Trophoblast cell (in vitro differentiated cells and primary cell): Measurements from ENCODE around the gene TMPRSS3.

Experiments
- DNase-seq, 2 donors: peaks; one replicate each; pipeline ENCODE4 v3.0.0-alpha.2; 2016
- H2AFZ ChIP-seq: 2 replicates; pipeline ENCODE4 v1.6.1; 2013; ENCODE audit warnings: low read length, moderate library complexity, mild to moderate bottlenecking; ENCODE audit not compliant: insufficient read depth, poor library complexity
- H2AK5ac ChIP-seq: 2 replicates; pipeline ENCODE4 v1.6.1; 2013; ENCODE audit warnings: mild to moderate bottlenecking, low read length
- H2BK120ac ChIP-seq: 2 replicates; pipeline ENCODE4 v1.6.1; 2013; ENCODE audit warnings: low read length, mild to moderate bottlenecking, moderate library complexity; ENCODE audit not compliant: insufficient read depth, poor library complexity
- H2BK12ac ChIP-seq: 2 replicates; pipeline ENCODE4 v1.6.1; 2013; ENCODE audit warnings: mild to moderate bottlenecking, low read length, moderate library complexity
- H2BK5ac ChIP-seq: 2 replicates; pipeline ENCODE4 v1.6.1; 2013; ENCODE audit warnings: low read length, low read depth, moderate library complexity, mild to moderate bottlenecking; ENCODE audit not compliant: poor library complexity
- H3K14ac ChIP-seq: 2 replicates; pipeline ENCODE4 v1.6.1; 2013; ENCODE audit warnings: mild to moderate bottlenecking, low read length
- H3K18ac ChIP-seq: 2 replicates; pipeline ENCODE4 v1.6.1; 2013; ENCODE audit warnings: mild to moderate bottlenecking, low read length
- H3K23ac ChIP-seq: 2 replicates; pipeline ENCODE4 v1.6.1; 2013; ENCODE audit warnings: low read length
- H3K27ac ChIP-seq: 2 replicates; pipeline ENCODE4 v1.5.1; 2013; ENCODE audit warnings: low read depth, mild to moderate bottlenecking, inconsistent platforms, low read length, moderate library complexity
- H3K27me3 ChIP-seq: 2 replicates; pipeline ENCODE4 v1.6.1; 2013; ENCODE audit warnings: inconsistent platforms, mild to moderate bottlenecking, low read length, moderate library complexity; ENCODE audit not compliant: insufficient read depth
- H3K36me3 ChIP-seq, 2 experiments: 1 replicate in 1 of 2; 2 replicates in 1 of 2; pipeline ENCODE4 v1.6.1; 2013; ENCODE audit warnings: low read length in 2 of 2, mild to moderate bottlenecking in 2 of 2, moderate library complexity in 1 of 2; ENCODE audit not compliant: insufficient read depth in 2 of 2, control insufficient read depth in 1 of 2
- H3K4ac ChIP-seq: 2 replicates; pipeline ENCODE4 v1.6.1; 2013; ENCODE audit warnings: low read depth, mild to moderate bottlenecking, low read length, moderate library complexity
- H3K4me1 ChIP-seq, 2 experiments: 1 replicate in 1 of 2; 2 replicates in 1 of 2; pipeline ENCODE4 v1.6.1; 2013; ENCODE audit warnings: low read length in 2 of 2, mild to moderate bottlenecking in 2 of 2, moderate library complexity in 1 of 2; ENCODE audit not compliant: insufficient read depth in 2 of 2, control insufficient read depth in 1 of 2
- H3K4me2 ChIP-seq: 2 replicates; pipeline ENCODE4 v1.6.1; 2013; ENCODE audit warnings: inconsistent platforms, mild to moderate bottlenecking, low read length, moderate library complexity
- H3K4me3 ChIP-seq: 2 replicates; pipeline ENCODE4 v1.5.1; 2013; ENCODE audit warnings: mild to moderate bottlenecking, low read depth, low read length, inconsistent platforms
- H3K79me1 ChIP-seq: one replicate; pipeline ENCODE4 v1.6.1; 2013; ENCODE audit warnings: low read length
- H3K79me2 ChIP-seq: 2 replicates; pipeline ENCODE4 v1.6.1; 2013; ENCODE audit warnings: low read length, mild to moderate bottlenecking; ENCODE audit not compliant: control insufficient read depth, insufficient read depth, poor library complexity
- H3K9ac ChIP-seq: 2 replicates; pipeline ENCODE4 v1.6.1; 2013; ENCODE audit warnings: mild to moderate bottlenecking, low read length
- H3K9me3 ChIP-seq: 2 replicates; pipeline ENCODE4 v1.6.1; 2013; ENCODE audit warnings: low read depth, mild to moderate bottlenecking, control low read depth, inconsistent platforms, low read length; ENCODE audit not compliant: insufficient read depth
- H4K12ac ChIP-seq: 2 replicates; pipeline ENCODE4 v1.6.1; 2013; ENCODE audit warnings: low read depth, mild to moderate bottlenecking, low read length, moderate library complexity
- H4K8ac ChIP-seq: 2 replicates; pipeline ENCODE4 v1.6.1; 2013; ENCODE audit warnings: low read depth, mild to moderate bottlenecking, low read length, moderate library complexity
- H4K91ac ChIP-seq: one replicate; pipeline ENCODE4 v1.6.1; 2013; ENCODE audit warnings: low read depth, mild to moderate bottlenecking, low read length, moderate library complexity
- whole genome bisulfite sequencing: extraction: QIAGEN DNeasy Blood & Tissue Kit; methylation state at CpG from one replicate; pipeline ENCODE4 v1.1.7; 2013; ENCODE audit warnings: missing lambda C conversion rate; ENCODE audit not compliant: insufficient read length, insufficient coverage; ENCODE audit errors: extremely low coverage; 5-methylcytosine and 5-hydroxymethylcytosine counted together

TMPRSS3 gene

DNA sequence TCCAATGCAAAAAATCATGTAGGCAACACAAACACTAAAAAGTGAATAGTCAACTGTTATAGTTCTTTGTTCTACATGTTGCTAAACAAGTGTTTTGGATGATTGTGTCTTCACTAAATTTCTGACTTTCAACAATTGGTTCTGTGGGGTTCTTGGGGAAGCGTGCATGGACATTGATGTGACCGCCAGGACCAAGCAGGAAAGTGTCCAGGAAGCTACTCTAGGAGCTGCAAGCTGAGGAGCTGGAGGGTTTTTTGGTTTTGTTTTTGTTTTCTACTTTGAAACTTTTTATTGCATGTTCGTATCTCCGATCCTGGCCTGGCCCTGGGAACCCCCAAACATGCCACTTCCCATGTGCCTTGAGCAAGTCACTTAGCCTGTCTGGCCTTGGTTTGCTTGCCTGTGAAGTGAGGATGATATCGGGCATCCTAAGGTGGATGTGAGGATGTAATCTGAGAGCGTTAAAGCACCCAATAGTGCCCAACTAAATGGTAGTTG is 8.0 kb downstream of the TMPRSS3 start:
- H3K9ac ChIP-seq = no peak overlapping the region
- no peak overlapping the region for H4K8ac ChIP-seq
- no peak overlapping the region for H4K91ac ChIP-seq
- H3K18ac ChIP-seq = no peak overlapping the region
- H2AFZ ChIP-seq = no peak overlapping the region
- H3K14ac ChIP-seq = no peak overlapping the region
- H3K4me3 ChIP-seq = no peak overlapping the region
- H3K4me2 ChIP-seq = no peak overlapping the region
- H3K4ac ChIP-seq = no peak overlapping the region
- H3K79me2 ChIP-seq = no peaks in the 10 kb centered on the region
- no peak overlapping the region for H2BK120ac ChIP-seq
- no peak overlapping the region for H4K12ac ChIP-seq
- H2AK5ac ChIP-seq = no peak overlapping the region
- no peak overlapping the region for H3K23ac ChIP-seq
- H3K9me3 ChIP-seq = peaks cover 5% of the 10 kb centered on the region
- H3K4me1 ChIP-seq = peaks cover 0 to 4% of the 10 kb centered on the region in 2 experiments
- H2BK5ac ChIP-seq = no peak overlapping the region
- H3K36me3 ChIP-seq = no peaks in the 10 kb centered on the region
- no peaks in the 10 kb centered on the region for H3K27me3 ChIP-seq
- H3K27ac ChIP-seq = no peak overlapping the region
- no peak for DNase-seq
- no peaks in the 10 kb centered on the region for H3K79me1 ChIP-seq
- WGBS = no CpG with 5 or more reads among the region's 6 CpGs
- H2BK12ac ChIP-seq = no peak overlapping the region

DNA sequence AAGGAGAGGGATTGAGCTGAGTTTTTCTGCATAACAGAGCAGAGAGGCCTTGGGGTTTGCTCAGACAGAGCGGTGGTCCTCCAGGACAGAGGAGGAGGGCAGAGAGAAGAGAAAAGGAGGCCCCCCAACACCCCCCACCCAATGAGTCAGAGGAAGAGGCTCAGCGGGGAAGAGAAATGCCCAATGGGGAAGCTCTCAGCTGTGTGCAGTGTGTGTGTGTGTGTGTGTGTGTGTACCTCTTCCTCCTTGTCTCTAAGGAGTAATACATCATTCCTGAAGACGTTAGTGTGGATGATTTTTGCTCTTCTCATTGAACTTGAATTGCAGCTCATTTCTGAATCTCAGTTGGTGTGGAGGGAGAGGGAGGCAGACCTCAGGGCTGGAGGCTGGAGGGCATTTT is 8.7 kb downstream of the TMPRSS3 start:
- H3K4me3 ChIP-seq = no peak overlapping the region
- peaks cover 0 to 4% of the 10 kb centered on the region in 2 experiments for H3K4me1 ChIP-seq
- no peak overlapping the region for H3K27ac ChIP-seq
- H3K4me2 ChIP-seq = no peak overlapping the region
- H3K9me3 ChIP-seq = peaks cover 6% of the 10 kb centered on the region
- H3K79me2 ChIP-seq = no peaks in the 10 kb centered on the region
- no peak overlapping the region for H3K4ac ChIP-seq
- H3K18ac ChIP-seq = no peak overlapping the region
- H4K91ac ChIP-seq = no peak overlapping the region
- H3K14ac ChIP-seq = no peak overlapping the region
- no peaks in the 10 kb centered on the region for H3K27me3 ChIP-seq
- H2BK12ac ChIP-seq = no peak overlapping the region
- no peak overlapping the region for H2BK120ac ChIP-seq
- H3K9ac ChIP-seq = no peak overlapping the region
- no peak for DNase-seq
- no peak overlapping the region for H4K12ac ChIP-seq
- no peak overlapping the region for H3K23ac ChIP-seq
- no peaks in the 10 kb centered on the region for H3K36me3 ChIP-seq
- H2BK5ac ChIP-seq = no peak overlapping the region
- no CpG with 5 or more reads among the region's 3 CpGs for WGBS
- no peak overlapping the region for H2AFZ ChIP-seq
- no peaks in the 10 kb centered on the region for H3K79me1 ChIP-seq
- no peak overlapping the region for H2AK5ac ChIP-seq
- no peak overlapping the region for H4K8ac ChIP-seq

DNA sequence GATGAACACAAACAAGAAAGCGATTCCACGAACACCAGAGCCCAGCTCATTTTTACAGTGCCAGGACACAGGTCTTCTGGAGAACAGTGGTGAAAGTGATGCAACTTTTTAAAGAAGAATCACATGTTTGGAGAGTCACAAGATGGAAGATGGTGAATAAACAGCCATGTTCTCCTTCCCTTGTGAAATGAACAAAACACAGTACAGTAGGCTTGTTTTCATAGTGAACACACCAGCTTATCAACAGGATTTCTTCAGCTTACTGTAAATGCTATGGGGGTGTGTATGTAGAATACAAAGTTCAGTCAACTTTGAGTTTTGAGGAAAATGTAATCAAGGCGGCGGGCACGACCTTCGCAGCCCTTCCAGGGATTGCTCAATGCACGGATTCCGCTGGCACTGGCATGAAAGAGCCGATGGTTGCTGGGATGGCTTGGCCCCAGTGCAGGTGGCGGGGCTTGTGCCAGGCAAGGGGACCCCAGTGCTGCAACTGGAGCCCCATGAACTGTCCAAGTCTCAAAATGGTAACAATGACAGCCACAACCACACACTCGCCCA is 9.7 kb downstream of the TMPRSS3 start:
- H2BK5ac ChIP-seq = no peak overlapping the region
- H2AK5ac ChIP-seq = no peak overlapping the region
- no peaks in the 10 kb centered on the region for H3K79me2 ChIP-seq
- H4K8ac ChIP-seq = no peak overlapping the region
- no peak for DNase-seq
- no peak overlapping the region for H2BK12ac ChIP-seq
- H4K91ac ChIP-seq = no peak overlapping the region
- no peak overlapping the region for H3K14ac ChIP-seq
- H3K4me1 ChIP-seq = peaks cover 0 to 4% of the 10 kb centered on the region in 2 experiments
- no peaks in the 10 kb centered on the region for H3K27me3 ChIP-seq
- H3K23ac ChIP-seq = no peak overlapping the region
- H3K9ac ChIP-seq = no peak overlapping the region
- no peaks in the 10 kb centered on the region for H3K36me3 ChIP-seq
- no peak overlapping the region for H3K4me3 ChIP-seq
- peaks cover 6% of the 10 kb centered on the region for H3K9me3 ChIP-seq
- no peak overlapping the region for H3K4me2 ChIP-seq
- no peak overlapping the region for H2AFZ ChIP-seq
- H3K4ac ChIP-seq = no peak overlapping the region
- no peaks in the 10 kb centered on the region for H3K79me1 ChIP-seq
- H3K27ac ChIP-seq = no peak overlapping the region
- WGBS = no CpG with 5 or more reads among the region's 11 CpGs
- H2BK120ac ChIP-seq = no peak overlapping the region
- no peak overlapping the region for H3K18ac ChIP-seq
- no peak overlapping the region for H4K12ac ChIP-seq

DNA sequence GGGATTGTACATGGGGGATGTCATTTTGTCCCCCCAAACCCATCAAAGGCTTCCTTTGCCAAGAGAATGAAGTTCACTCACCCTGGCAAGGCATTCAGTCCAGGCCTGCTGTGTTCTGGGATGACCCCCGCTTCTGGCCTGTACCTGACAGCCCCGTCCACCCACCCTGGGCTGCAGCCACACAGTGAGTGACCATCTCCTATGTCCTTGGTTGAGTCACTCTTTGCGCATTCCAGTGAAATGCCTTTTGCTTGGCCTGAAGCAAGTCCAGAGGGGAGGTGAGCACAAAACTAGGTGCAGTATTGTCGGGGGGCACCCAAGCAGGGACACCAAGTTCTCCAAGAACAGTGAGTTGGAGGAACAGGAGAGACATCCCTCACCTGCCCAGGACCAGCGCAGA is 10.2 kb downstream of the TMPRSS3 start:
- H3K79me1 ChIP-seq = no peaks in the 10 kb centered on the region
- WGBS = no CpG with 5 or more reads among the region's 5 CpGs
- no peak overlapping the region for H4K8ac ChIP-seq
- H2AFZ ChIP-seq = no peak overlapping the region
- no peak overlapping the region for H4K91ac ChIP-seq
- H3K27me3 ChIP-seq = no peaks in the 10 kb centered on the region
- no peak overlapping the region for H4K12ac ChIP-seq
- peaks cover 0 to 4% of the 10 kb centered on the region in 2 experiments for H3K4me1 ChIP-seq
- no peak overlapping the region for H3K27ac ChIP-seq
- no peak overlapping the region for H3K9ac ChIP-seq
- no peak overlapping the region for H3K18ac ChIP-seq
- H2AK5ac ChIP-seq = no peak overlapping the region
- peak in 1 of 2 donors; percentile 37 for DNase-seq
- H3K36me3 ChIP-seq = no peaks in the 10 kb centered on the region
- peaks cover 6% of the 10 kb centered on the region for H3K9me3 ChIP-seq
- no peak overlapping the region for H3K4me3 ChIP-seq
- no peak overlapping the region for H3K4ac ChIP-seq
- no peak overlapping the region for H2BK12ac ChIP-seq
- H3K4me2 ChIP-seq = no peak overlapping the region
- H2BK120ac ChIP-seq = no peak overlapping the region
- H3K79me2 ChIP-seq = no peaks in the 10 kb centered on the region
- H2BK5ac ChIP-seq = no peak overlapping the region
- no peak overlapping the region for H3K14ac ChIP-seq
- no peak overlapping the region for H3K23ac ChIP-seq
